SHP77 (cell line): Measurements from ENCODE around the gene DDX52.

ENCODE experiments used
- DNase-seq, 2 experiments: peaks; one replicate each; lab custom pipeline; 2025; lab: John Stamatoyannopoulos, UW

DDX52 gene

GRCh38 chr17:37585066-37585465 lies 58.2 kb downstream of the DDX52 start:
- no peak for DNase-seq

GRCh38 chr17:37576281-37576680 lies 67.0 kb downstream of the DDX52 start:
- DNase-seq = no peak

- no peak for DNase-seq
Measured at GRCh38 chr17:37574427-37574826, 68.8 kb downstream of the DDX52 start.

- no peak for DNase-seq
Measured at GRCh38 chr17:37571674-37572073, 71.6 kb downstream of the DDX52 start.

- DNase-seq = peak; percentile 47 to 49
Measured at GRCh38 chr17:37570527-37571093, 72.6 kb downstream of the DDX52 start.

- DNase-seq = no peak
Measured at GRCh38 chr17:37568350-37569053, 74.7 kb downstream of the DDX52 start.

GRCh38 chr17:37567538-37567937 lies 75.7 kb downstream of the DDX52 start:
- no peak for DNase-seq

GRCh38 chr17:37567137-37567536 lies 76.1 kb downstream of the DDX52 start:
- no peak for DNase-seq

GRCh38 chr17:37564252-37564651 lies 79.0 kb downstream of the DDX52 start:
- DNase-seq = no peak

GRCh38 chr17:37562016-37562745 lies 81.1 kb downstream of the DDX52 start:
- DNase-seq = no peak
